ENCODE data around the gene MAGEB2. TPM values are rescaled to one million over a fixed set of nuclear protein-coding genes. Genes with fewer than 3 reads are reported as not detected.

The MAGEB2 gene
- total and polyA plus RNA-seq, 10 of the 15 experiments (the other 5 are each of a cell fraction or from before 2014, with no cell fraction given): not detected

- H2AFZ ChIP-seq (ENCODE audit: control insufficient read depth, low read depth, low read length): no peak overlapping the region
- ChIA-PET CTCF (no interaction called here), POLR2A (no interaction called here)
Measured at GRCh38 chrX:30224536-30224935, 9.2 kb downstream of the MAGEB2 start.

More at GRCh38 chrX:30224536-30224935, 9.2 kb downstream of the MAGEB2 start:
- ChIA-PET SMC1A (ENCODE audit: uncharacterized antibody, unreplicated experiment) (no interaction called here), RAD21 (ENCODE audit: unreplicated experiment) (no interaction called here)
- no peak for TF ChIP-seq BCLAF1 (IDR thresholded peaks at IDR 0.05)
- no peak for TF ChIP-seq MLLT1 (IDR thresholded peaks at IDR 0.05)
- no peak for TF ChIP-seq SMAD5 (IDR thresholded peaks at IDR 0.05; ENCODE audit: low read depth)
- TF ChIP-seq YY1 (IDR thresholded peaks at IDR 0.05; ENCODE audit: low read depth, low read length): no peak
- no peak for TF ChIP-seq BCL11A (IDR thresholded peaks at IDR 0.05; ENCODE audit: low read depth, low read length)
- no peak for TF ChIP-seq ATF3 (IDR thresholded peaks at IDR 0.05; ENCODE audit: borderline replicate concordance, extremely low read depth, low read depth, low read length)
- no peak for TF ChIP-seq BRCA1 (IDR thresholded peaks at IDR 0.05; ENCODE audit: low read depth, low read length)
- no peak for TF ChIP-seq RELB (IDR thresholded peaks at IDR 0.05; ENCODE audit: low read depth)
- no peak for TF ChIP-seq JUND (IDR thresholded peaks at IDR 0.05; ENCODE audit: low read depth, low read length)
- TF ChIP-seq WRNIP1 (IDR thresholded peaks at IDR 0.05; ENCODE audit: borderline replicate concordance, low read depth, low read length): no peak
- no peak for TF ChIP-seq CEBPZ (IDR thresholded peaks at IDR 0.05; ENCODE audit: low read depth, low read length)
- TF ChIP-seq ZNF217 (IDR thresholded peaks at IDR 0.05): no peak
- TF ChIP-seq ZNF384 (IDR thresholded peaks at IDR 0.05; ENCODE audit: borderline replicate concordance, low read depth, low read length): no peak
- TF ChIP-seq SMARCA5 (IDR thresholded peaks at IDR 0.05): no peak
- TF ChIP-seq ASH2L (IDR thresholded peaks at IDR 0.05; ENCODE audit: borderline replicate concordance, low read depth): no peak
- intact Hi-C loops (cut with micrococcal nuclease; ENCODE audit: unreplicated experiment) (no loop called here), in situ Hi-C loops (cut with MboI) (no loop called here)
- Histone ChIP-seq H3K36me3 (ENCODE audit: control insufficient read depth in 2 of 2, insufficient read depth in 2 of 2, low read length in 1 of 2) (no peaks in the 10 kb centered on the region), H3K4me1 (ENCODE audit: control insufficient read depth, insufficient read depth, low read length) (no peaks in the 10 kb centered on the region), H3K4me2 (ENCODE audit: control insufficient read depth, insufficient read depth) (no peak overlapping the region), H3K27ac (ENCODE audit: control insufficient read depth, insufficient read depth) (no peak overlapping the region), H3K4me3 (no peak overlapping the region), H4K20me1 (ENCODE audit: control insufficient read depth, insufficient read depth) (no peaks in the 10 kb centered on the region), H3K79me2 (ENCODE audit: control insufficient read depth, insufficient read depth, low read length) (no peaks in the 10 kb centered on the region), H3K27me3 (replicated peaks in 1 of 2; ENCODE audit: control insufficient read depth in 2 of 2, insufficient read depth in 2 of 2, low read length in 1 of 2) (no peaks in the 10 kb centered on the region), H3K9ac (ENCODE audit: control insufficient read depth, insufficient read depth, low read length) (no peak overlapping the region), H3K9me3 (replicated peaks; ENCODE audit: control insufficient read depth, insufficient read depth, low read length) (no peaks in the 10 kb centered on the region)
- ATAC-seq (no peak), FAIRE-seq (no peak), DNase-seq (ENCODE audit: low read depth, low spot score) (no peak)
- no TSS peak for BruUV-seq (replicated peaks)
- 0% methylated on average over 2 of the region's 2 CpGs for WGBS (ENCODE audit: insufficient coverage, insufficient replicate concordance, low lambda C conversion rate, missing lambda C conversion rate)

Data from GM12878 (cell line).